GM18868 (cell line): ENCODE measurements around the gene CCM2.
"Not testable (repeated sequence)": the region's sequence is repeated elsewhere in the genome, so short reads cannot be mapped to it uniquely, and the experiment has no call there.

ENCODE experiments used
- ATAC-seq: cut with Tn5 transposase; IDR thresholded peaks from one replicate; pipeline ENCODE4 v1.9.1; 2021; ENCODE audit warnings: mild to moderate bottlenecking, moderate library complexity; ENCODE audit not compliant: unreplicated experiment

Gene CCM2

DNA sequence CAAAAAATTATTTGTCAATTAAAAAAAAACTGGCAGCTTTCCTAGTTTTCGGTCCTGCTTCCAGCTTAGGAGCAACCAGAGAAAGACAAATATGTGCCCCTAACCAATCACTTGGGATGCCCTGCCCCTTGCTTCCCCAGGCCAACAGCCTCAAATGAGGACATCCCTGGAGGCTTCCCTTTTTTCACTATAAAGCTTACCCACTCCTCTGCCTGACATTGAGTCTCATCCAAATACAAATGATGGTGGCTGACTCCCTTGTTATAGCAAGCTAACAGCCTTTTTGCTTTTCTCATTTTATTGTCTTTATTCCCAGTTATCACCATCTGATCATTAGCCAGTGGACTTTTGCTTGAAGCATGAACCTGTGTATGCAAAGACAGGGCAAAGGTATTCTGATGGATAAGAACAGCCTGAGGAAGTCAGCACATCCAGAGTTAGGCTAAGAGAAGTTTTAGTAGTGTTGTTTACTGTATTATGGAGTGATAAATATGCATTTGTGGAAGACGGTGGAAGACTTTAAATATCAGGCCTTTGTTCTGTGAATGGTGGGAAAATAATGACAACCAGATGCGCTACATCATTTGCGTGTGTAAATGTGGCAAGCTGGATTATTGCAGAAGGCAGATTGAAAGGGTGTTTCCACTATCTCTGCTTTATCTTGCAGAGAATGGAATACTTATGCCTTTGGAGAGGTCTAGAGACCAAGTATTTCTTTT, 1.7 kb upstream of the CCM2 start:
- ATAC-seq: no peak

DNA sequence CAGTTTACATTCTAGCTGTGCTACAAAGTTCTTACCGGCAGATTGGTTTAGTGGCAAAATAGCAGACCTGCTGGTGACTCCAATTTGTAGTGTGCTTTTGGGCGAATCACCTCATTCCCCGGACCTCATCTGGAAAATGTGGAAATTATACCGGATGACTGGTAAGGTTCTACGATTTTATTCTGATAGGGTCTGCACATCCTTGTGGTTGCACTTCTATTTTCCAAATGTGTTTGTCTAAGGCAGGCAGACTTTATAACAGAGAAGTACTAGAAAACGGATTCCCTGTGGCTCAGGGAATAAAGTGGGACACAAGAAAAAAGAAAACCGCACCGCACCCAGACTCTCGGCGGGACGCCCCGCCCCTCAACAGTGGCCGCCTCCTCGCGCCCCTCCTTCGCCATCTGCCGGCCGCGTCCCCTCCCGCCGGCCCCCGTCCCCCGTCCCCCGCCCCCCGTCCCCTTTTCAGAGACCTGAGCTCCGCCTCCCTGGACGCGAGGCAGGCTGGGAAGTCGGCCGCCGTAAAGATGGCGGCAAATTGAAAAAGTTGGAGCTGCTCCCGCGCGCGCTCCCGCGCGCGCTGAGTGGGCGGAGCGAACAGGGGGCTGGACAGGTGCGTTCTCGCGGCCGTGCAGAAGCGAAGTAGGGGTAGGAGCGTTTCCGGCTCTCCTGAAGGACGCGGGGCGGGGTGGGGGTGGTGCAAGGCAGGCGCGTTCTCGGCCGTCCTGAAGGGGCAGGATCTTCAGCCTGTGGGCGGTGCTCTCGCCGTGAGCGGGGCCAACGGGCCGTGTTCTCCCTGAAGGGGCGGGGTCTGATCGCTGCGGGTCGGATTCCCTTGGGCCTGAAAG, 532 bp upstream of the CCM2 start:
- ATAC-seq: peak; percentile 70

DNA sequence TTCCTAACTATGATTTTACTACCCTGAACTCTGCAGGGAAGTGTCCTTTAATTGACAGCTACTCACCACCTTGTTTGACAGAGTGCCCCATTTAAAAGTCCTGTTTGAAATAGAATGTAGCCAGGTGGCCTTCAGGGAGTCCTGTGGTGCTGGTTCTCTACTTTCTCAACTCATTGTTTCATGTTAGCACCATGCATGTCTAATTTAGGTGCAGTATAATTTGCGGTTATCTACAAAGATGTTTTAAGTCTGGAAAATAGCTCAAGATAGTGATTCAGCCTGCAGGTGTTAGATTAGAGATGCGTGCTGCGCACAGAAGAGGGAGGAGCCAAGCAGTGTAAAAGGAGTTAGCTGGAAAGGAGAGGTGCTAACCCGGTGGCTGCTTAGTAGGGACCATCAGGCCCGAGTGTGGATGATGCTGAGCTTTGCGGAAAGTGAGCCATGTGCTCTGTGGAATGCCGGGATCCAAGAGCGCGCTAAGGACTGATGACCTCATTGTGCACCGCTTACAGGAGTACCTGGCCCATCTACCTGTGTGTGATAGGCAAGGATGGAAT, 1.2 kb downstream of the CCM2 start:
- ATAC-seq: peak; percentile 29

DNA sequence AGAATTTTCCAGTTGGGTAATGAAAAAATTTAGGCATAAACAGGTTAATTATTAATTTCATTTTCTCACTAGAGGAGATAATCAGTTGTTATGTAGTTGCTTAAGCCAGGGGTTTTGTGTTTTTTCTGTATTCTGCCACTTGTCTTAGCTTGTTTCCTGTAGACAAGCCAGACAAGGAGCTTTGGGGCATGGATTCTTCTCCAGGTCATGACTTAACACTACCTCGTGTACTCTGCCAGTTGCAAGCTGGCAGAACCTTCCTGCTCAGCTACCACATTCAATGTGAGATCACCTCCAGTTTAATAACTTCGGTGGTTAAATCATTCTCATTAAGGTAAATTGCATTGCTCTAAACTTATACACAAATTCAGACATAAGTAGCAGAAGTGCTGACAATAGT, 1.8 kb downstream of the CCM2 start:
- no peak for ATAC-seq

DNA sequence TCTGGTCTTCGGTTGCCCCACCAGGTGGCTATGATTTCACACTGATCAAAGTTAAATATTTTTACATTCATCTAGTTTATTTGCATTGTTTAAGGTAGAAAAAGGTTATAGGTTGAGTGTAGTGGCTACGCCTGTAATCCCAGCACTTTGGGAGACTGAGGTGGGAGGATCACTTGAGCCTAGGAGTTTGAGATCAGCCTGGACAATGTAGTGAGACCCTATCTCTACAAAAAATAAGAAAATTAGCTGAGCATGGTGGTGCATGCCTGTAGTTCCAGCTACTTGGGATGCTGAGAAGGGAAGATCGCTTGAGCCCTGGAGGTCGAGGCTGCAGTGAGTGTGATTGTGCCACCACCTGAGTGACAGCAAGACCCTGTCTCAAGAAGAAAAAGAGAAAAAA, 3.8 kb downstream of the CCM2 start:
- ATAC-seq: no peak

DNA sequence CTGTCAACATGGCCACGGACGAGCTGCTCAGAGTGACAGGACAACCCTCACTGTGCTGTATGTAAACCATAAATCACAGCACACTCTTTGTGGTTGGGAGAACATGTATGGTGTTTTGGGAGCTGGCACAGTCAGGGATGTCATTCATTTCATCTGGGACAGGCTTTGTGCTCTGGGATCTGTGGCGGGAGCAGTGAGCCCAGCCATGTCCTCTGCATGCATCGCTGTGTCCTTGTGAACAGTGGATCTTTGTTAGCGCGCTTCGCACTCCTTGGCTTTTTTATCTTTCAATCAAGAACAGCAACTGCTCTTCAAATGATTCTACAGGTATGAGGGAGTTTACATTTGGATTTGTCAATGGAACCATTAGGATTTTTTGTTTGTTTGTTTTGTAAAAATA, 7.1 kb downstream of the CCM2 start:
- ATAC-seq: no peak

DNA sequence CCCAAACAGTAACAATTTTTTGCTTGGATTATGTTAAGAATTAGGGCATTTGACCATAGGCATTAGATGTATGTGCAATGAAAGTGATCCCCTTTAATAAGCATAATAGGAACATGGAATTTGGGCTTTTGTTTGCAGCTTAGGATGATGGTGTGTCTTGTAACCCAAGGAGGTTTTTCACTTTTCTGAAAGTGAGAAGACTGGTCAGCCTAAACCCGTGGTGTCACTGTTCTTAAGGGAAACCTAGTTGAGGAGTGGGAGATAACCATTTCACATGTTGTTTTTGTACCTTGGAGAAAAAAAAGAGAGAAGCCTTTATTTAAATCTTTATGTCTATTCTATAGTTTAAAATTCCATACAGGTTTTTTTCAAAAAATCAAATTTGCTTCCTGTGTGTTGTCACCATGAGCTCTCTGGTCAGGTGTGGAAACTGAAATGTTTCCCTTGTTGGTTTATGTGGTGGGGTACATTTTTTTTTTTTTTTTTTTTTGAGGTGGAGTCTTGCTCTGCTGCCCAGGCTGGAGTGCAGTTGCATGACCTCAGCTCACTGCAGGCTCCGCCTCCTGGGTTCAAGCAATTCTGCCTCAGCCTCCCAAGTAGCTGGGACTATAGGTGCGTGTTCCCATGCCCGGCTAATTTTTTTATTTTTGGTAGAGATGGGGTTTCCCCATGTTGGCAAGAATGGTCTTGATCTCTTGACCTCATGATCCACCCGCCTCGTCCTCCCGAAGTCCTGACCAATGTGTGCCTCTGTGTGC, 7.7 kb downstream of the CCM2 start:
- ATAC-seq: peak; percentile 57

DNA sequence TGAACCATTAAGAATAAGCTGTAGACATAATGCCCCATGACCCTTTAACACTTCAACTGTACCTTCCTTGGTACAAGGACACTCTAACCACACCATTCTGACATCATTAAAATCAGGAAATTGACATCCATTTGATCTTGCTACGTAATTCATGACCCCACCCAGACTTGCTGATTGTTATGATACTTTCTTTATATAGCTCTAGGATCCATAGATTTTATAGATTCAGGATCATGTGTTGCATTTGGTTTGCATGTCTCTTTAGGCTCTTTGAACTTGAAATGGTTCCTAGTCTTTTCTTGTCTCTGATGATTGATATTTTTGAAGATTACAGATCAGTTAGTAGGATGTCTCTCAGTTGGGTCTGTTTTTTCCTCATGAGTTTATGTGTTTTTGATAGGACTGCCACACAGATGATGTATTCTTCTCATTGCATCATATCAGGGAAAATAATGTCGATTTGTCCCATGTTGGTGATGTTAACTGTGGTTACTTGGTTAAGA, 13.5 kb downstream of the CCM2 start:
- no peak for ATAC-seq

DNA sequence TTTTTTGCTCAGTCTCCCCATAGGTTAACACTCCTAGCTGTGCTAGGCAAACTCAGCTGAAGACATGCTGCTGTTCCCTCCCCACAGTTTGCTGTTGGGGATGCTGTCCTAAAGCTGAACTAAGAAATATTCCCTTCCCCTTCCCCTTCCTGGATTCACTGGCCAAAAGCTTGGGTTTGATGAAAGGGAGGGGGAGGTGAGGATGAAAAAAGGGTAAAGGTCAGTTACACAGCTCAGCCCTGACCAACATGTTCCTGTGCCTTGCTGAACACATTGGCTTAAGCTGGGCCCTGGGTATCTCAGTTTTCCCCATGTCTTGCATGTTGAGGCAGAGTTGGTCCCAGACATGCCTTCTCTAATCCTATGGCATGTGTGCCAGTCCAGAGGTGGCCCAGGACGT, 15.3 kb downstream of the CCM2 start:
- ATAC-seq: no peak

DNA sequence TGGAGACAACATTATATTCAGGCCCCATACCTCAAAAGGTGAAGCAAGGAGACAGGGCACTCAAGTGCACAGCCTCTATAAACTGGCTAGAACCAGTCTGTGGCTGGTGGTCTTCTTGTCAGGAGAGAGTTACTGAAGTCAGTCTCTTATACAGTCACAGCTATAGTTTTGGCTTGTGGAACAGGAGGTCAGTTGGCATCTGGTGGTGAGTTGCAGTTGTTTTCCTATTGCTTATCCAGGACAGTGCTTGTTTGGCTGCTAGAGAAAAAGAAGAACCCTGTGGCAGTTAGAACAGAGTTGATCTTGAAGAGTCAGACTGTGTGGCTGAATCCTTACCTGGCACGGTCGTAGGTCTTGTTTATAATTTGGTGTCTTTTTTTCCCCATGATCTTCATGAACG, 17.3 kb downstream of the CCM2 start:
- no peak for ATAC-seq

DNA sequence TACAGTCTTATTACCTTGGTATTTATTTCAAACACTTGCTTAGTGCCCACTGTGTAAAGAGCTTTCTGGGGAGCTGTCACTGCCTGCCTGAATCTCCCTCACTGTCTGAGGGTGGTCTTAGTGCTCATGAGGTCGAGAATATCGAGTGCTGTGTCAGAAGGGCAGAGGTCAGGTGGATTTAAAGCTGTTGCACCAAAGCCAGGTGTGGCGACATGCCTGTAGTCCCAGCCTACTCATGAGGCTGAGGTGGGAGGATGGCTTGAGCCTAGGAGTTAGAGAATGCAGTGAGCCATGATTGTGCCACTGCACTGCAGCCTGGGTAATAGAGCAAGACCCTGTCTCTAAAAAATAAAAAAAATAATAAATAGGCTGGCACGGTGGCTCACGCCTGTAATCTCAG, 20.9 kb downstream of the CCM2 start:
- ATAC-seq: no peak

DNA sequence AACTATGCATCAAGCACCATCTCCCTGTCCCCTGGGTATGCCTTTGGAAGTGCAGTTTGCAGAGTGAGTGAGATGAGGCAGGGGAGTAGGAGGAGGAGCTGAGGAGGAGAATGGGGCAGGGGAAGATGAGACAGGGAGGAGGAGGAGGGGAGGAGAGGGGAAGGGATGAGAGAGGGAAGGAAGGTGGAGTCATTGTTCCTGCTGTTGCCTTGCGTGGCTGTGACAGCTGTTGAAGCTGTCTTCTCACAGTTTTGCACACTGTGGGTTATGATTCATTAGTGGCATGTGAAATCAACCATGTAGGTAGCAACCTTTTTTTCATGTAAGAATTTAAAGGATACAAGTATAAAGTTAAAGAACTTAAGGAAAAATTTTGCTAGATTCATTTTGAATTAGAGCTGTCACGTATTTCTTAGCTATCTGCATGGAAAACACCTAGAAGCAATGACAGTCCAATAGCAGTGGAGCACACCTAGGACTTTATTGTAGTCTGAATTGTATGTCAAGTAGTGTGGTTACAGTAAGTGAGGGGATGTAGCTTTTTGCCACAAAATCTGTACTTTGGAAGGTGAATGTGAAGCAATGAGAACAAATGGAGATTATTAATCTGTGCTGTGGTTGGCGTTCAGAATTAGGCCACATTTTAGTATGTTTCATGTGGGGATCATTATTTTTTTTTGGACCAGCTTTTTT, 21.7 kb downstream of the CCM2 start:
- ATAC-seq: peak; percentile 74

DNA sequence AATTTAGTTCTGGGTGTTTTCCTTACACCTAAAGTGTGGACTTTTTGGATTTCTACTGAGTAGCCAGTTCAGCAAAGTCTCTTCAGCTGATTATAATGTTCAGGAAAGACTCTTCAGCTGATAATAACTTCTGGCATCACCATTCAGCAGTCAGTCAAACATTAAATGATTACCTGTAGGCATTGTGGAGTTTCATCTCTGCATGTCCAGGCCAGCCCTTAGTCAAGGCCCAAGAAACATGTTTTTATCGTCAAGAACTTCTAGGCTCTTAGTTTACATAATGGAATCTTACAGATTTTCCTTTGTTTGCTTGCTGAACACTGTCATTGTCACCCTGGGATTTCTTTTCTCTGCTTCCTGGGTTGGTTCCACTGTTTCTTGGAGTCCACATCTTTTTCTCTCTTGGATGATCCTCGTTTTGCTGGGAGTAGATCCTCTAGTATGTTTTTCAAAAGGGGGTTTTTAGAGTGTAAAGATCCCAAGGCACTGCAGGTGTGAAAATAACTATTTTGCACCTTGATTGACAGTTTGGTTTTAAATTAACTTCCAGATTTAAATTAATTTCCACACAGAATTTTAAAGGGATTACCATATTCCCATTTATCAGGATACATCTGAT, 24.2 kb downstream of the CCM2 start:
- no peak for ATAC-seq

DNA sequence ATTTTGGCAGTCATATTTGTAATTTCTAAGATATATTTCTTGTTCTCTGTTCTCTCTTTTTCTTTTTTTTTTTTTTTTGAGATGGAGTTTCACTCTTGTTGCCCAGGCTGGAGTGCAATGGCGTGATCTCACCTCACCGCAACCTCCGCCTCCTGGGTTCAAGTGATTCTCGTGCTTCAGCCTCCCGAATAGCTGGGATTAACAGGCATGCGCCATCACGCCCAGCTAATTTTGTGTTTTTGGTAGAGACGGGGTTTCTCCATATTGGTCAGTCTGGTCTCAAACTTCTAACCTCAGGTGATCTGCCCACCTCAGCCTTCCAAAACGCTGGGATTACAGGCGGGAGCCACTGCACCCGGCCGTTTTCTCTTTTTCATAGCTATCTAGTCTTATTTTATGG, 25.5 kb downstream of the CCM2 start:
- not testable (repeated sequence) for ATAC-seq

DNA sequence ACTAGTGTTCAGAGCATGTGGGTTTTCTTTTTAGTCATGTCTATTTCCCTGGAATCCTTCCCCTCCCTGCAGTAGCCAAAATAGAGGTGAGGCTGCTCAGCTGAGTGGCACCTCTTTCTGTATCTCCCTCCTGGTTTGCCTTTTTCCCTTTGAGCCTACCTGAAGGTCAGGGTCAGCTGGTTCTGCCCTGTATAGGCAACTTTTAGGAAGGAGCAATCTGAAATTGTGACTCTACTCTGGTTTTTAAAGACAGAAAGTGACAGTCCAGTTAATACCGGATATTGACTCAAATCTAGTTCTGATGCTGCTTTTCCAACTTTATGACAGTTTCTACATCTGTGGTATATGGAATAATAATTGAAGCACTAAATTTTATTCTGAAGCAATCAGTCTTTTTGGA, 26.0 kb downstream of the CCM2 start:
- ATAC-seq: no peak

DNA sequence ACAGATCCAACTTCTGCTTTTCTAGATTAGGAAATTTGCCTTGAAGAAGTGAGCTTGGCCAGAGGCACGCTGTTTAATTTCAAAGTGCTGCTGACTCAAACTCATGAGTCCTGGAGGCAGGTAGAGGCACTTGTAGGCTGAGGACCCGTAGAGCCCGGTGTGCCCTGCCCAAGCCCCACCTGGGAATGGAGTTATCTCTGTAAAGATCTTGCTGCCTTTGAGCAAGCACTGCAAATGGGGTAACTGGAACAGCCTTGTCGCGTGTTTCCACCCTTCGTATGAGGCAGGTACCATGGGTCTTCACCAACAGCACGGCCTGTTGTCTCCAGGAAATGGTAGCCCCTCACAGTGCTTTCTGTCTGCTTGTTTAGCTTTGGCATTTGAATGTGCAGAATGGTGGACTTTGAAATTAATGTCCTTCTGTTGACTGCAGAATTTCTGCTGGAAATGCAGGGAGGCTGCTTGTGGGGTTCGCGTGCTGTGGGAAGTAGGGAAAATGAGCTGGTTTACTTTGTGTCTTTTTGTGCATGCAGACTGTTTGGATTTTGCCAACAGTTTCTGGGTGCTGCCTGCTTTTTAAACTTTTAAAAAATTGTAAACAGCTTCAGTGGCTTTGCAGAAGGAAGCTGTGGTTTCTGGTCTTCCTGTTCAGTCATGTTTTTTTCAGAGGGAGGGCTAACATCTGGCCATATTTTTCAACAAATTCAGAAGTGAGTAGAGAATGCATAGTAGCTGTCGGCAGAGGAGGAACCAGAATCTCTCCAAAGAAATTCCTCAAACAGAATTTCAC, 27.2 kb downstream of the CCM2 start:
- ATAC-seq: peak; percentile 57

DNA sequence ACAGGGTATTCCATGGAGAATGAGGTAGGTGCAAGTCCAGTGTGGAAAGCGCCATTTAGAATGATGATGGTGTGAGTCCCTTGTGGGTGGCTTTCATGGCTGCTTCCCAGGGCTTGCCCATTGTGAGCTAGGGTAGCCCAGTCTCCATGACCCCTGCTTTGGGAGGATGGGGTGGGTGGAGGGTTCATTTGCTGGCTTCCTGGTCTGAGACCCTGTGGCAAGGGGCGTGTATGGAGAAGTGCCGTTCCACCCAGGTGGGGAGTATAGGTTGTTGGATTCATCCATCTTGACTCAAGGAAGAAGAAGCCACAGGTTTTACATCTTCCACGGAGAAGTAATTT, 27.7 kb downstream of the CCM2 start:
- ATAC-seq: peak; percentile 7

DNA sequence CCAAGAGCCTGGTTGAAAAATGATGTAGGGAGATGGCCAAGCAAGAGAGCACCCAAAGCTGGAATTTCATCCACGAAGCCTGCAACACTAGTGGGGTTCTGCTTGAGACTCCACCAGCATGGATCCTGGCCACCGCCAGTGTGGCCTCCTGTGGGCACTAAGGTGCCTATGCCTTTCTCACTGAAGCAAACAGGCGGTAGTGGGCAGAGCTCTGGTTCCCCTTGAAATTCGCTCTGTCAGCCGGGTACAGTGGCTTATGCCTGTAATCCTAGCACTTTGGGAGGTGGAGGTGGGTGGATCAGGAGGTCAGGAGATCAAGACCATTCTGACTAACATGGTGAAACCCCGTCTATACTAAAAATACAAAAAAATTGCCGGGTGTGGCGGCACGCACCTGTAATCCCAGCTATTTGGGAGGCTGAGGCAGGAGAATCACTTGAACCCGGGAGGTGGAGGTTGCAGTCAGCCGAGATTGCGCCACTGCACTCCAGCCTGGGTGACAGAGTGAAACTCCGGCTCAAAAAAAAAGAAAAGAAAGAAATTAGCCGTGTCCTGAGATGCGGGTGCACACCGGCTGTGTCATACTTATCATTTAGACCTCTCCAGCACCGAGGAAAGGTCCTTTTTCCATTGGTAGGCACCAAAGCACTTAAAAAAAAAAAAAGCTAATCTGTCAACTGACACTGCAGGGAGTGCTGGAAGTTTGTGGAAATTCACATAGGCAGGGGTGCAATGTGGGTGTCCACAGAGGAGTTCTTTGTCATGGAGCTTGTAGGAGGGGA, 28.3 kb downstream of the CCM2 start:
- ATAC-seq: peak; percentile 33

DNA sequence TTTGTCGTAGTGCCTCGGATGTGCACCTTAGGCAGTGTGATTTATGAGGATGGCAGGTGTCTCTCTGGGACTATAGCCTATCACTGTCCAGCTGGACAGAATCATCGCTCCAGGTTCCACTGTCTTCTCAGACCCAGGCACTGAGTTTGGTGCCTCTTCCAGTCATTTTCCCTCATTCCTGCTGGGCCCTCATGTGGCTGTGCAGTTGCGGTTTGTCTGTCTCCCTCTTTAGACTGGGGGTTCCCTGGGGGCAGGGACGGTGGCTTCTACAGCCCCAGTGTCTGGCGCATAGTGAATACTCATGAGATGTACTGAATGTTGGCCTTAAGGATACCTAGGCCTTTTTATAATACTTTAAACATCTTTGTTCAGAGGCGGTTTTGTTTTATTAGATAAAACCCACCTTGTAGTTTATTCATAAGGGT, 28.9 kb downstream of the CCM2 start:
- ATAC-seq: no peak
